GM12891 (cell line): ENCODE data around the gene VAV2.
A peak's percentile ranks its signal among the peaks of the same experiment; 100 is the strongest.

Experiments
- DNase-seq: peaks from one replicate; pipeline ENCODE4 v3.0.0; 2011; ENCODE audit warnings: low spot score; ENCODE audit not compliant: insufficient read length
- FAIRE-seq: peaks from 2 replicates; lab custom pipeline; 2011; peaks lifted over from hg19 to GRCh38; lab: Jason Lieb, UNC
- PAX5 ChIP-seq: IDR thresholded peaks from 2 replicates; pipeline ENCODE4 v1.6.1; 2011; ENCODE audit warnings: low read length, moderate library complexity, mild to moderate bottlenecking; ENCODE audit not compliant: insufficient read depth, severe bottlenecking
- POLR2A ChIP-seq: IDR thresholded peaks from 2 replicates; pipeline ENCODE4 v1.6.1; 2011; ENCODE audit warnings: low read depth, low read length, control low read depth
- POLR2AphosphoS5 ChIP-seq: IDR thresholded peaks from 2 replicates; pipeline ENCODE4 v1.6.1; 2011; ENCODE audit warnings: low read depth, low read length, control low read depth
- POU2F2 ChIP-seq: IDR thresholded peaks from 2 replicates; pipeline ENCODE4 v1.6.1; 2011; ENCODE audit warnings: low read depth, mild to moderate bottlenecking, control low read depth, low read length, moderate library complexity
- SPI1 ChIP-seq: IDR thresholded peaks from 2 replicates; pipeline ENCODE4 v1.6.1; 2011; ENCODE audit warnings: low read depth, low read length, control low read depth
- TAF1 ChIP-seq: IDR thresholded peaks from 2 replicates; pipeline ENCODE4 v1.6.1; 2011; ENCODE audit warnings: low read depth, low read length, control low read depth

The VAV2 gene

GRCh38 chr9:133938753-133939152 is 53.4 kb downstream of the VAV2 start:
- TF ChIP-seq SPI1 (no peak), PAX5 (no peak), TAF1 (no peak), POLR2AphosphoS5 (no peak), POLR2A (no peak), POU2F2 (no peak)
- DNase-seq (no peak), FAIRE-seq (peak; percentile 33)

- DNase-seq (no peak), FAIRE-seq (no peak)
- TF ChIP-seq POLR2AphosphoS5: no peak
Observed at GRCh38 chr9:133938086-133938485, 54.0 kb downstream of the VAV2 start.

GRCh38 chr9:133937120-133937519 is 55.0 kb downstream of the VAV2 start:
- peak; percentile 87 for FAIRE-seq
- no peak for DNase-seq
- no peak for TF ChIP-seq POLR2AphosphoS5
- no peak for TF ChIP-seq SPI1
- no peak for TF ChIP-seq POU2F2
- TF ChIP-seq POLR2A: no peak
- TF ChIP-seq PAX5: no peak
- no peak for TF ChIP-seq TAF1

GRCh38 chr9:133935328-133936005 is 56.7 kb downstream of the VAV2 start:
- FAIRE-seq (no peak), DNase-seq (no peak)
- no peak for TF ChIP-seq POU2F2
- no peak for TF ChIP-seq SPI1
- TF ChIP-seq PAX5: no peak
- TF ChIP-seq POLR2AphosphoS5: no peak
- TF ChIP-seq POLR2A: no peak
- no peak for TF ChIP-seq TAF1

- TF ChIP-seq SPI1: no peak
- TF ChIP-seq PAX5: no peak
- TF ChIP-seq POLR2A: no peak
- TF ChIP-seq POLR2AphosphoS5: no peak
- no peak for TF ChIP-seq POU2F2
- FAIRE-seq (no peak), DNase-seq (no peak)
Observed at GRCh38 chr9:133934482-133935232, 57.5 kb downstream of the VAV2 start.

- TF ChIP-seq TAF1 (no peak), PAX5 (no peak), POLR2AphosphoS5 (no peak), POLR2A (no peak), SPI1 (no peak), POU2F2 (no peak)
- DNase-seq: no peak
- peak; percentile 71 for FAIRE-seq
Observed at GRCh38 chr9:133933426-133934026, 58.6 kb downstream of the VAV2 start.

GRCh38 chr9:133932633-133933032 is 59.5 kb downstream of the VAV2 start:
- DNase-seq (no peak), FAIRE-seq (no peak)

GRCh38 chr9:133932181-133932580 is 59.9 kb downstream of the VAV2 start:
- TF ChIP-seq SPI1 (no peak), TAF1 (no peak), PAX5 (no peak), POLR2AphosphoS5 (no peak), POLR2A (no peak), POU2F2 (no peak)
- DNase-seq (no peak), FAIRE-seq (no peak)

More at GRCh38 chr9:133932633-133933032, 59.5 kb downstream of the VAV2 start:
- no peak for TF ChIP-seq PAX5
- TF ChIP-seq TAF1: no peak
- TF ChIP-seq POU2F2: no peak
- TF ChIP-seq POLR2A: no peak
- TF ChIP-seq POLR2AphosphoS5: no peak
- no peak for TF ChIP-seq SPI1

GRCh38 chr9:133930682-133931485 is 61.2 kb downstream of the VAV2 start:
- no peak for DNase-seq
- TF ChIP-seq POU2F2 (no peak), POLR2AphosphoS5 (no peak), TAF1 (no peak), POLR2A (no peak), PAX5 (no peak), SPI1 (no peak)
- no peak for FAIRE-seq

- FAIRE-seq (no peak), DNase-seq (no peak)
- TF ChIP-seq POLR2AphosphoS5: no peak
- no peak for TF ChIP-seq TAF1
- TF ChIP-seq POLR2A: no peak
- TF ChIP-seq PAX5: no peak
- no peak for TF ChIP-seq POU2F2
- no peak for TF ChIP-seq SPI1
Observed at GRCh38 chr9:133930046-133930681, 62.0 kb downstream of the VAV2 start.
